GM18499 (cell line): ENCODE data around the gene DHH.
"Not testable (repeated sequence)": the region's sequence is repeated elsewhere in the genome, so short reads cannot be mapped to it uniquely, and the experiment has no call there.

Experiments used
- ATAC-seq: cut with Tn5 transposase; IDR thresholded peaks from one replicate; pipeline ENCODE4 v1.9.1; 2021; ENCODE audit warnings: moderate number of reproducible peaks; ENCODE audit not compliant: insufficient read depth, unreplicated experiment

DHH gene

GRCh38 chr12:49079793-49080192 is 14.8 kb downstream of the DHH start:
- ATAC-seq = no peak

GRCh38 chr12:49070971-49071370 is 23.6 kb downstream of the DHH start:
- ATAC-seq = no peak

GRCh38 chr12:49069507-49070346 is 24.9 kb downstream of the DHH start, which contains the start of gene RHEBL1:
Gene RHEBL1, minus strand, starts transcription at chr12:49069979. Its CDS starts 194 bp downstream, at chr12:49069785.
- peak; percentile 90 for ATAC-seq

GRCh38 chr12:49068879-49069506 is 25.6 kb downstream of the DHH start:
- no peak for ATAC-seq

- ATAC-seq = no peak
Observed at GRCh38 chr12:49066120-49066519, 28.5 kb downstream of the DHH start.

GRCh38 chr12:49064767-49065152 is 29.8 kb downstream of the DHH start:
- ATAC-seq = no peak

- ATAC-seq = not testable (repeated sequence)
Observed at GRCh38 chr12:49061916-49062315, 32.7 kb downstream of the DHH start.

- ATAC-seq = no peak
Observed at GRCh38 chr12:49061157-49061650, 33.4 kb downstream of the DHH start.

- ATAC-seq = no peak
Observed at GRCh38 chr12:49060237-49061156, 34.1 kb downstream of the DHH start, which contains the start of gene KMT2D. Gene KMT2D, minus strand, starts transcription at chr12:49060794. Its CDS starts 5,470 bp downstream, at chr12:49055324.

GRCh38 chr12:49059299-49060171 is 35.1 kb downstream of the DHH start:
- no peak for ATAC-seq

GRCh38 chr12:49059045-49059298 is 35.6 kb downstream of the DHH start:
- no peak for ATAC-seq

- no peak for ATAC-seq
Observed at GRCh38 chr12:49058366-49059044, 36.1 kb downstream of the DHH start.

- ATAC-seq = no peak
Observed at GRCh38 chr12:49057888-49058287, 36.7 kb downstream of the DHH start.

GRCh38 chr12:49055978-49056754 is 38.4 kb downstream of the DHH start:
- ATAC-seq = peak; percentile 66

GRCh38 chr12:49055092-49055491 is 39.5 kb downstream of the DHH start:
- ATAC-seq = no peak

- ATAC-seq = no peak
Observed at GRCh38 chr12:49054524-49054923, 40.1 kb downstream of the DHH start.

- no peak for ATAC-seq
Observed at GRCh38 chr12:49054096-49054495, 40.5 kb downstream of the DHH start.

GRCh38 chr12:49052451-49053208 is 42.0 kb downstream of the DHH start:
- ATAC-seq = no peak
